Activated CD8-positive, alpha-beta memory T cell treated with anti-CD3 and anti-CD28 coated beads for 1 hour (primary cell): ENCODE data around the gene MCAT.

Experiments used
- DNase-seq, 2 donors: peaks; one replicate each; pipeline ENCODE4 v3.0.0-alpha.2; 2020; ENCODE audit warnings: low read depth in 1 of 2; ENCODE audit errors: extremely low read depth in 1 of 2

MCAT gene

DNA sequence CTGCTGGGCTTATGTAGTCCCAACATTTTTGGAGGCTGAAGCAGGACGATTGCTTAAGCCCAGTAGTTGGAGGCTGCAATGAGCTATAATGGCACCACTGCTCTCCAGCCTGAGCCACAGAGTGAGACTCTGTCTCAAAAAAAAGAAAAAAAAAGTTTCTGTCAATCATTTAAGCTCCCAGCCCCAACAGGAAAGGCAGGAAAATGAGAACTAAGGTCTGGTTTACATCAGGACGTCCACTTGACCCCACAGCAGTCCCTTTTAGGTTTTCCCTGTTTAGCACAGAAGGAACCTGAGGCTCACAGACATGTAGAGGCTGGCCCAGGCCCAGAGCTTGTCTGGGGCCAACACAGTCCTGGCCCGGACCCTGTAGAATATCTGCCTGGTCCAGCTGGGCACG is 44.8 kb downstream of the MCAT start:
- DNase-seq: no peak

DNA sequence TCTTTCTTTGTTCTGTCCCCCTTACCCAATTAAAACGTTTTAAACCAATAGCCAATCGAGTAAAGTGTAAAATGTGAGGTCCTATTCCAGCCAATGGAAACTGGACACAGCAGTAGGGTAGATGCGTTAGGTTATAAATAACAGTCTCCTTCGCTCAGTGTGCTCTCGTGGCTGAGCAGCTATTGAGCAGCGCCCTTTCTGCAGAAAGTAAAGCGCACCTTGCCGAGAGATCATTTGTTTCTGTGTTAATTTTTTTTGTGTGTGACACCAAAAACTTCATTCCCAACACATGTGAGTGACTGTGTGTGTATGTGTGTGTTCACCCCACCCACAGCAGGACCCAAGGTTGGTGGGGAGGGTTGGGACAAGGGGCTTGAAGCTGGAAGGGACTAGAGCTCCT is 46.8 kb downstream of the MCAT start:
- DNase-seq: no peak

DNA sequence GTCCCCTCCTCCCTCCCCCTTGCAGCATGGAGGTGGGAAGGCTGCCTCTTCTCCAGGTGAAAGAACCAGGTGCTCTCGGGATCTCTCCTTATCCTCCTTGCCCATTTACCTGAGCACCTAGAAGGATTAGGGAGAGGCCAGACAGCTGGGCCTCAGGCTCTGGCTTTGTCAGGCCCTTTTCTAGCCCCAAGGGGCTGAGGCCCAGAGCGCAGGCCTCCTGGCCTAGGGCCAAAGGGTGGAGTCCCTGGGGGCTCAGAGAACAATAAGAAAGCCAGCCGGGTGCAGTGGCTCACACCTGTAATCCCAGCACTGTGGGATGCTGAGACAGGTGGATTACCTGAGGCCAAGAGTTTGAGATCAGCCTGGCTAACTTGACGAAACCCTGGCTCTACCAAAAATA is 48.6 kb downstream of the MCAT start:
- DNase-seq: no peak

DNA sequence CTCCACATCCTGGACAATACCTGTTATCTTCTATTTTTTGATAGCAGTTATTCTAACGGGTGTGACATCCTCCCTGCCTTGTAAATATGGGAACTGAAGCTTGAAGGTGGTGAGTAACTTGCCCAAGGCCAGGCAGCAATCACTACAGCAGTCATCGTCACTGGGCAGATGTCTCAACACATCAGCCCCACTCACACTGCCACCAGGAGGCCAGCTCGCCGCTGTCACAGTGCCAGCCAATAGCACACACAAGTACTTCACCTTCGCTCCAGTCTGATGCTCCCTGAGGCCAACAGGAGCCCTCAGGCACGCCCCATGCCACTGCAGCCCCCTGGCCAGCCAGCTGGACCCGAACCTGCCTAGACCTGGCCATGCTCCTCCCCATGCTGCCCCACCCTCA is 49.1 kb downstream of the MCAT start:
- no peak for DNase-seq

DNA sequence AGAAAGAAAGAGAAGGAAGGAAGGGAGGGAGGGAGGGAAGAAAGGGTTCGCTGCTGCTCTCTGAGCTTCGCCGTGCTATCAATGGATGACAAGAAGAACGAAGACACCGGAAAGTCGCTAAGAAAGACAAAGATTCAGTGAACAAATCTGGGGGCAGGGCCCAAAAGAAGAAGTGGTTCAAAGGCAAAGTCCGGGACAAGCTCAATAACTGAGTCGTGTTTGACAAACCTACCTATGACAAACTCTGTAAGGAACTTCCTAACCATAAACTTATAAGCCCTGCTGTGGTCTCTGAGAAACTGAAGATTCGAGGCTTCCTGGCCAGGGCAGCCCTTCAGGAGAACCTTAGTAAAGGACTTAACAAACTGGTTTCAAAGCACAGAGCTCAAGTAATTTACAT is 51.1 kb downstream of the MCAT start:
- DNase-seq: no peak

DNA sequence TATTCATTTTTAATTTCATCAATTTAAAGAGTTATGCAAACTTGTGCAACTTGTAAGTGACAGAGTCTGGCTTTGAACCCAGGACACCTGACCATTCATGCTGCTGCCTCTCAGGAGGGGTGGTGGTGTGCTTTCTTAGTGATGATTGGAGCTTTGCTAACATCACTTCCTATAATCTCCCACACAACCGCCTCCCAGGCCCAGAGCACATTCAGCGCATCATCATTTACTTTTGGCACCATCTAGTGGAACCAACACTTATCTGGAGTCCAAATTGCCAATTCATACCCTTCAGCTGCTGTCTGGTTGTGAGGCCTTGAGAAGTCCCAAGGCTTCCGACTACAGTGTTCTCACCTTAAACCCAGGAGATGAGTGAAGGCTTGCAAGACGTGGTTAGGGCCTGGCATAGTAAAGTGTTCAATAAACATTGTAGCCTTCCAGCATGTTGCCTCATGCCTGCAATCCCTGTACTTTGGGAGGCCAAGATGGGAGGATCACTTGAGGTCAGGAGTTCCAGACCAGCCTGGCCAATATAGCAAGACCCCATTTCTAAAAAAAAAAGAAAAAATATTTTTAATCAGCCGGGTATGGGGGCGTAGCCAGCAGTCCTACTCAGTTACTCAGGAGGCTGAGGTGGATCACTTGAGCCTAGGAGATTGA is 52.9 kb downstream of the MCAT start:
- DNase-seq: no peak

DNA sequence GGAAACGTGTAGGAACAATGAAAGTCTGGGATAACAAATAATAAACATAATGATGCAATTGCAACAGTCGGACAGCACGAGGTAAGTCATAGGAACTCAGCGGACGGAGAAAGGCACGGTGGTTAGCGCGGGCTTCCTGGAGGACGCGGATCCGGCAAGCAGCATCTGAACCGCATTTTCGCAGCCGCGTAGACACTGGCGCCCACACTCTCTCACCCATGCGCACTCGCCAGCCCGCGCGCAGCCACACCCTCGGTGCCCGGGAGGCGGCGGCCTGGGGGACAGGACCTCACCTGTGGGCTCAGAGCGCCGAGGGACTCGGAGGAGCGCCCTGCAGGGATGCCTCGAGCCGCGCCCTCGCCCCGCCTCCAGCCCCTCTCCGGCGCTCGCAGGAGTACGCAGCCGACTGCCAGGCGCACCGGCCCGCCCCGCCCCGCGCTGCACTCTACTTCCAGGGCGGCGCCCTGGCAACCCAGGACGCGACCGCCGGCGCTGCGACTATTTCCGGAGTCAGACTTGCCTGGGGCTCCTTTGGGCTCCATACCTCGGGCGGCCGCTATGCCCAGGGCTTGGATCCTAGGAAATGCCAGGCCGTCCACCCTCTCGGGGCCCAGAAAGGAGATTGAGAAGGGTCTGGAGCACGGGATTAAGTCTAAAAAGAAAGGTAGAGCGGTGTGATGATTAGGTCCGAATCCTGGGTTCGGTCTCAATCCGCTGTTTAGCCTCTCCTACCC is 54.0 kb downstream of the MCAT start, which contains the start of gene TTLL1:
TTLL1 (minus strand) TSS at position 408 of the 734 bp plus-strand sequence. CDS start 13,805 bp downstream, outside the sequence.
- peak; percentile 53 to 81 for DNase-seq

DNA sequence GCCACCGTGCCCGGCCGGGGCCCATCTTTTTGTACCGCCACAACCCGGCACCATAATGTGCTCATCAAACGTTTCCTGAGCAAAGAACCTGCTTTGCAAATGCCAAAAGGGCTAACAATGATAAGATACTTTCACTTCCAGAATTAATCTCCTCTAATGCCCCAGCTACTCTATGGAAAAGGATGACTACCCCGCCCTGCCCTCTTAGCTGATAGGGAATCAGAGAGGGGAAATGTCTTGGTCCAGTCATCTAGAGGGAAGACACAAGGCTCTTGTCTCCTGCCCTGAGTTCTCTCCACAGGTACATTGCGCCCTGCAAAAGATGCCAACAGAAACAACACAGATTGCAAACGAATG is 54.6 kb downstream of the MCAT start:
- no peak for DNase-seq

DNA sequence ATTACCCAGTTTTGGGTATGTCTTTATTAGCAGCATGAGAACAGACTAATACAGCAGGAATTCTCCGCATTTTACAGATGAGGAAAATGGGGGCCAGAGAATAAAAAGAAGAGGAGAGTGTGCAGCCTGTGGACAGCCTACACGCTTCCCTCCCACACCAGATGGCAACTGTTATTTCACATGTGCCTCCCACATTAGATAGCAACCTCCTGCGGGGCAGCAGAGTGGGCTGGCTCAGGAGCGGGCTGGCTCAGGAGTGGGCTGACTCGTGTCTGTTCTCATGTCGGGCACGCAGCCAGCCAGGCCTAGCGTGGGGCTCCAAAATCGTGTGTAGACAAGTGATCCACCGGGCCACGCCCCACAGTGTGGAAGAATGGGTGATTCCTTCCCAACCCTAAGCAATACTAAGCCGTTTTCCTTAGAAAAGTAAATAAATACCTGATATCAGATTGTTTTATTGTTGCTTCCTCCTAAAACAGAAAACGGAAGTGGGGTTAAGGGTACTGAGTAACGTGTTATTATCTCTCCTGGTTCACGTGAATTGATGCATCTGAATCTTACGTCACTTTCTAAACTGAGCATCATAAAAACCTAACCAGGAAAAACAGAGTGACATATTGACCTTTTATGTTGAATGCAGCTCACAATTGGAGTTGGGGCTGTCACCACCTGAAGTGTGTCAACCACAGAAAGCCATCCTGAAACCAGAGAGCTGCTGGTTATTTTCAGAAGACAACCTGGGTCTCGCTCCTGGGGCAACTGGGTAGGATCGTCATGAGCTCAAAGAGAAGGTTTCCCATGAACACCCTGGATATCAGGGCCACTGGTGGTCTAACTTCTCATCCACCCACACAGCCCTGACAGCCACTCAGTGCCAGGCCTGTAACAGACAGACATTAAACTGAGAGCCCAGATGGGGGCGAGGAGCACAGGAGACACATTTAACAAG is 57.3 kb downstream of the MCAT start:
- DNase-seq: no peak
